Osteocyte (in vitro differentiated cells): ENCODE results near the gene CD276. TPM values are rescaled to one million over a fixed set of nuclear protein-coding genes. Genes with fewer than 3 reads are reported as not detected.

ENCODE experiments used
- DNase-seq: peaks from one replicate; pipeline ENCODE4 v3.0.0; 2021; ENCODE audit warnings: mixed read lengths; ENCODE audit not compliant: unreplicated experiment; ENCODE audit errors: extremely low spot score
- H3K27ac Mint-ChIP-seq: one replicate; pipeline ENCODE4 v1.8.0; 2021; ENCODE audit warnings: mild to moderate bottlenecking, mixed read lengths; ENCODE audit not compliant: unreplicated experiment
- H3K27me3 Mint-ChIP-seq: one replicate; pipeline ENCODE4 v1.8.0; 2021; ENCODE audit warnings: mixed read lengths; ENCODE audit not compliant: unreplicated experiment
- H3K36me3 Mint-ChIP-seq: one replicate; pipeline ENCODE4 v1.8.0; 2021; ENCODE audit warnings: mixed read lengths; ENCODE audit not compliant: unreplicated experiment
- H3K4me1 Mint-ChIP-seq: one replicate; pipeline ENCODE4 v1.8.0; 2021; ENCODE audit warnings: mixed read lengths; ENCODE audit not compliant: unreplicated experiment
- H3K4me3 Mint-ChIP-seq: one replicate; pipeline ENCODE4 v1.8.0; 2021; ENCODE audit warnings: mild to moderate bottlenecking, moderate library complexity, mixed read lengths; ENCODE audit not compliant: unreplicated experiment
- H3K9me3 Mint-ChIP-seq: one replicate; pipeline ENCODE4 v1.8.0; 2021; ENCODE audit warnings: mixed read lengths; ENCODE audit not compliant: unreplicated experiment
- total RNA-seq: library from RNA; stranded (reverse); gene quantifications from 2 replicates; pipeline ENCODE4 v1.2.1, GENCODE V29; 2021
- TF ChIP-seq, protein P1 (sequence below): fragments of 200-600 bp; sonication (generic); IDR thresholded peaks from 2 replicates; pipeline ENCODE4 v1.5.0; 2021; ENCODE audit warnings: antibody characterized with exemption, mild to moderate bottlenecking, moderate library complexity

CD276 gene
- total RNA-seq, 1 donor from 2014 or later: 147 TPM

DNA sequence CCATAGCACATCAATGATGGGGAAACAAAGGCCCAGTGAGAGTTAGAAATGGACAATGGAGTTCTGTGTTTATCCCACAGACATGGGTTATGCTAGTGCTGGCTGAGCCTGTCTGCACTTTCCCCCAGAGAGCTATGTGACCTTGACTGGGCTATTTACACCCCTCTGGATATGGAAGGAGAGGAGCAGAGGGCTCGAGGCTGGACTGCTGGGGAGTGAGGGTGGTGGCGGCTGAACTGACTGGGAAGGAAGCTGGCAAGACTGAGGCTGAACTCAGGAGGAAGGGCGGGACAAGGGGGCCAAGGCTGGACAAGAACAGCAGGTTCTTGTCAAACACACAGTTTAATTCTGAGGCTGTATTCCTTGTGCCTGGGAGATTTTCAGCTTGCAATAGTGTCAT, 79.7 kb downstream of the CD276 start:
- no peaks in the 10 kb centered on the region for H3K9me3 Mint-ChIP-seq
- no peak overlapping the region for H3K4me3 Mint-ChIP-seq
- TF ChIP-seq, protein P1, sequence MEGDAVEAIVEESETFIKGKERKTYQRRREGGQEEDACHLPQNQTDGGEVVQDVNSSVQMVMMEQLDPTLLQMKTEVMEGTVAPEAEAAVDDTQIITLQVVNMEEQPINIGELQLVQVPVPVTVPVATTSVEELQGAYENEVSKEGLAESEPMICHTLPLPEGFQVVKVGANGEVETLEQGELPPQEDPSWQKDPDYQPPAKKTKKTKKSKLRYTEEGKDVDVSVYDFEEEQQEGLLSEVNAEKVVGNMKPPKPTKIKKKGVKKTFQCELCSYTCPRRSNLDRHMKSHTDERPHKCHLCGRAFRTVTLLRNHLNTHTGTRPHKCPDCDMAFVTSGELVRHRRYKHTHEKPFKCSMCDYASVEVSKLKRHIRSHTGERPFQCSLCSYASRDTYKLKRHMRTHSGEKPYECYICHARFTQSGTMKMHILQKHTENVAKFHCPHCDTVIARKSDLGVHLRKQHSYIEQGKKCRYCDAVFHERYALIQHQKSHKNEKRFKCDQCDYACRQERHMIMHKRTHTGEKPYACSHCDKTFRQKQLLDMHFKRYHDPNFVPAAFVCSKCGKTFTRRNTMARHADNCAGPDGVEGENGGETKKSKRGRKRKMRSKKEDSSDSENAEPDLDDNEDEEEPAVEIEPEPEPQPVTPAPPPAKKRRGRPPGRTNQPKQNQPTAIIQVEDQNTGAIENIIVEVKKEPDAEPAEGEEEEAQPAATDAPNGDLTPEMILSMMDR: no peak
- peaks cover 29% of the 10 kb centered on the region for H3K27me3 Mint-ChIP-seq
- H3K36me3 Mint-ChIP-seq: no peaks in the 10 kb centered on the region
- no peaks in the 10 kb centered on the region for H3K4me1 Mint-ChIP-seq
- no peak overlapping the region for H3K27ac Mint-ChIP-seq
- no peak for DNase-seq

Other genes starting within 250 kb of the CD276 start
- gene REC114, start 241.2 kb upstream of the CD276 start, total RNA-seq: not detected in 2 replicates
- gene NPTN, start 51.0 kb upstream of the CD276 start, total RNA-seq: 192 and 194 TPM in 2 replicates
- gene INSYN1, start 69.0 kb downstream of the CD276 start, total RNA-seq: 7.9 and 8.0 TPM in 2 replicates
- not detected in 2 replicates for gene TBC1D21, start 189.2 kb downstream of the CD276 start, total RNA-seq
- gene LOXL1, start 242.1 kb downstream of the CD276 start, total RNA-seq: 398 and 417 TPM in 2 replicates